HEK293 (cell line): ENCODE data around the gene BLVRB.
A peak's percentile ranks its signal among the peaks of the same experiment; 100 is the strongest.

Experiments
- BCL11A ChIP-seq: fragments of 450-650 bp; formaldehyde crosslinking; IDR thresholded peaks from 2 replicates; pipeline ENCODE4 v1.5.1; 2016; ENCODE audit warnings: low read depth, missing biosample characterization, missing genetic modification characterization
- ZBTB11 ChIP-seq: fragments of 450-650 bp; formaldehyde crosslinking; conservative IDR thresholded peaks from 2 replicates; pipeline ENCODE4 v1.5.1; 2016; ENCODE audit warnings: low read depth, missing biosample characterization, missing genetic modification characterization
- ZFP41 ChIP-seq: fragments of 450-650 bp; formaldehyde crosslinking; IDR thresholded peaks from 2 replicates; pipeline ENCODE4 v1.5.1; 2016; ENCODE audit warnings: missing biosample characterization, missing genetic modification characterization, borderline replicate concordance
- ZNF175 ChIP-seq: fragments of 450-650 bp; formaldehyde crosslinking; IDR thresholded peaks from 2 replicates; pipeline ENCODE4 v1.5.1; 2016; ENCODE audit warnings: missing biosample characterization, missing genetic modification characterization
- ZNF404 ChIP-seq: fragments of 450-650 bp; formaldehyde crosslinking; IDR thresholded peaks from 2 replicates; pipeline ENCODE4 v1.5.1; 2017; ENCODE audit warnings: missing biosample characterization, missing genetic modification characterization
- ZNF416 ChIP-seq: fragments of 450-650 bp; formaldehyde crosslinking; IDR thresholded peaks from 2 replicates; pipeline ENCODE4 v1.5.1; 2016; ENCODE audit warnings: missing biosample characterization, missing genetic modification characterization
- ZNF654 ChIP-seq: fragments of 450-650 bp; formaldehyde crosslinking; IDR thresholded peaks from 2 replicates; pipeline ENCODE4 v1.5.1; 2016; ENCODE audit warnings: low read depth, missing biosample characterization, missing genetic modification characterization
- TF ChIP-seq, protein P1 (sequence below): fragments of 450-650 bp; formaldehyde crosslinking; IDR thresholded peaks from 2 replicates; pipeline ENCODE4 v1.5.1; 2016; ENCODE audit warnings: missing biosample characterization, missing genetic modification characterization
- TF ChIP-seq, protein P2 (sequence below): fragments of 450-650 bp; formaldehyde crosslinking; IDR thresholded peaks from 2 replicates; pipeline ENCODE4 v1.5.1; 2016; ENCODE audit warnings: missing biosample characterization, missing genetic modification characterization

GRCh38 chr19:40422748-40423566 is 42.6 kb downstream of the BLVRB start:
- TF ChIP-seq ZNF654 (tag by site-specific recombination) (no peak), ZNF404 (no peak), ZBTB11 (no peak), BCL11A (no peak), ZFP41 (tag by site-specific recombination) (no peak), ZNF416 (no peak), ZNF175 (tag by site-specific recombination) (no peak)
- TF ChIP-seq, protein P1, sequence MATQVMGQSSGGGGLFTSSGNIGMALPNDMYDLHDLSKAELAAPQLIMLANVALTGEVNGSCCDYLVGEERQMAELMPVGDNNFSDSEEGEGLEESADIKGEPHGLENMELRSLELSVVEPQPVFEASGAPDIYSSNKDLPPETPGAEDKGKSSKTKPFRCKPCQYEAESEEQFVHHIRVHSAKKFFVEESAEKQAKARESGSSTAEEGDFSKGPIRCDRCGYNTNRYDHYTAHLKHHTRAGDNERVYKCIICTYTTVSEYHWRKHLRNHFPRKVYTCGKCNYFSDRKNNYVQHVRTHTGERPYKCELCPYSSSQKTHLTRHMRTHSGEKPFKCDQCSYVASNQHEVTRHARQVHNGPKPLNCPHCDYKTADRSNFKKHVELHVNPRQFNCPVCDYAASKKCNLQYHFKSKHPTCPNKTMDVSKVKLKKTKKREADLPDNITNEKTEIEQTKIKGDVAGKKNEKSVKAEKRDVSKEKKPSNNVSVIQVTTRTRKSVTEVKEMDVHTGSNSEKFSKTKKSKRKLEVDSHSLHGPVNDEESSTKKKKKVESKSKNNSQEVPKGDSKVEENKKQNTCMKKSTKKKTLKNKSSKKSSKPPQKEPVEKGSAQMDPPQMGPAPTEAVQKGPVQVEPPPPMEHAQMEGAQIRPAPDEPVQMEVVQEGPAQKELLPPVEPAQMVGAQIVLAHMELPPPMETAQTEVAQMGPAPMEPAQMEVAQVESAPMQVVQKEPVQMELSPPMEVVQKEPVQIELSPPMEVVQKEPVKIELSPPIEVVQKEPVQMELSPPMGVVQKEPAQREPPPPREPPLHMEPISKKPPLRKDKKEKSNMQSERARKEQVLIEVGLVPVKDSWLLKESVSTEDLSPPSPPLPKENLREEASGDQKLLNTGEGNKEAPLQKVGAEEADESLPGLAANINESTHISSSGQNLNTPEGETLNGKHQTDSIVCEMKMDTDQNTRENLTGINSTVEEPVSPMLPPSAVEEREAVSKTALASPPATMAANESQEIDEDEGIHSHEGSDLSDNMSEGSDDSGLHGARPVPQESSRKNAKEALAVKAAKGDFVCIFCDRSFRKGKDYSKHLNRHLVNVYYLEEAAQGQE (tag by site-specific recombination) = no peak
- TF ChIP-seq, protein P2, sequence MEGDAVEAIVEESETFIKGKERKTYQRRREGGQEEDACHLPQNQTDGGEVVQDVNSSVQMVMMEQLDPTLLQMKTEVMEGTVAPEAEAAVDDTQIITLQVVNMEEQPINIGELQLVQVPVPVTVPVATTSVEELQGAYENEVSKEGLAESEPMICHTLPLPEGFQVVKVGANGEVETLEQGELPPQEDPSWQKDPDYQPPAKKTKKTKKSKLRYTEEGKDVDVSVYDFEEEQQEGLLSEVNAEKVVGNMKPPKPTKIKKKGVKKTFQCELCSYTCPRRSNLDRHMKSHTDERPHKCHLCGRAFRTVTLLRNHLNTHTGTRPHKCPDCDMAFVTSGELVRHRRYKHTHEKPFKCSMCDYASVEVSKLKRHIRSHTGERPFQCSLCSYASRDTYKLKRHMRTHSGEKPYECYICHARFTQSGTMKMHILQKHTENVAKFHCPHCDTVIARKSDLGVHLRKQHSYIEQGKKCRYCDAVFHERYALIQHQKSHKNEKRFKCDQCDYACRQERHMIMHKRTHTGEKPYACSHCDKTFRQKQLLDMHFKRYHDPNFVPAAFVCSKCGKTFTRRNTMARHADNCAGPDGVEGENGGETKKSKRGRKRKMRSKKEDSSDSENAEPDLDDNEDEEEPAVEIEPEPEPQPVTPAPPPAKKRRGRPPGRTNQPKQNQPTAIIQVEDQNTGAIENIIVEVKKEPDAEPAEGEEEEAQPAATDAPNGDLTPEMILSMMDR = peak; percentile 38; the same call in 1 of the 2 replicates
